NT2/D1 (cell line): Measurements from ENCODE around the gene PSMD1.

Experiments used
- SUZ12 ChIP-seq: IDR thresholded peaks from 2 replicates; pipeline ENCODE4 v1.6.1; 2011; ENCODE audit not compliant: insufficient read length, insufficient read depth; ENCODE audit errors: extremely low read depth
- YY1 ChIP-seq: IDR thresholded peaks from 2 replicates; pipeline ENCODE4 v1.6.1; 2011; ENCODE audit not compliant: insufficient read length, insufficient read depth
- ZNF274 ChIP-seq: IDR thresholded peaks from 2 replicates; pipeline ENCODE4 v1.6.1; 2011; ENCODE audit warnings: mild to moderate bottlenecking, low read depth, low read length

DNA sequence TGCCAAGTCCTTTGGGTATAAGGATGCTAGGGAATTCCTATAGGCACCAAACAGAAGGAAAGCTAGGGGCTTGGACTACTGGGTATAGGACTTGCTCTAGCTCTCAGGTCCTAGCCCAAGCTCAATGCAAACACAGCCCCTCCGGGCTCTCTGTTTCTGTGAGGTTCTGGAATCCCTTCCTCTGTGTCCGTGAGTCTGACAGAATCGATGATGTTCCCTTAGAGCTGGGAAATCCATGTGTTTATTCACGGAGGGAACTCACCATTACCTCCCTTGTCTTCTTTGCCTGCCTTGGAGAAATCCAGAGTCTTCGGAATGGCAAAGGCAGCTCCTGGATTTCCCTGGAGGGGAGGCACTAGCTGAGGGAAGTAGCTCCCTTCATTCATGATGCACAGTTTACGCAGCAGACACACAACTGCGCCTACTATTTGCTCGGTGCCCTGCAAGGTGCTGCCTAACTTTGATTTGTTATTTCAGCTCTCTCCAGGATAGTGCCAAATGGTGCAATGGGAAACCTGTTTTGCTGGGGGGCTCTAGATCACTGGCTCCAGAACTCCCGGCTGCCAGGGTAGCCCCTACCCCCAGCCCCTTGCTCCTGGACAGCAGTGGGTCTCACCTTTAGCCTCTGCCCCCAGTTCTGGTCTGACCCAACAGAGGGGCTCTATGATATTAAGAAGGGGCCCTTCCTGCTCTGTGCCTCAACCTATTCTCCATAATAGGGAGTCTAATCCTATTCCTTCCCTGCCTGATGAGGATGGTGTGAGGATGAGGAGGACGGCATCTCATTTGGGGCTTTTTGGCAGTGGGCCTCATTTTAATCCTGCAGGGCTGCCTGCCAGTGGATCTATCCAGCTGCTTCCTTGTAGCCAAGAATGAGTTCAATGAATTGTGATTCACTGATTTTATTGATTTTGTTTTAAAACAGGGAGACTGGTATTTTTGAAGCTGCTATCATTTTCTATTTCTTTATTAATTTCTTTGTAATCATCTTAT is 8.4 kb upstream of the PSMD1 start:
- TF ChIP-seq YY1 (no peak), ZNF274 (no peak), SUZ12 (no peak)
